NCI-H1105 (cell line): ENCODE data around the gene FFAR2.
A peak's percentile ranks its signal among the peaks of the same experiment; 100 is the strongest.
"Not testable (repeated sequence)": the region's sequence is repeated elsewhere in the genome, so short reads cannot be mapped to it uniquely, and the experiment has no call there.

ENCODE experiments used
- DNase-seq: peaks from one replicate; lab custom pipeline; 2025; lab: John Stamatoyannopoulos, UW

Gene FFAR2

GRCh38 chr19:35455616-35456201 lies 7.7 kb downstream of the FFAR2 start:
- no peak for DNase-seq

- no peak for DNase-seq
Observed at GRCh38 chr19:35457173-35457572, 9.1 kb downstream of the FFAR2 start.

GRCh38 chr19:35458192-35458591 lies 10.1 kb downstream of the FFAR2 start:
- no peak for DNase-seq

- no peak for DNase-seq
Observed at GRCh38 chr19:35458731-35459391, 10.8 kb downstream of the FFAR2 start.

GRCh38 chr19:35459414-35460082 lies 11.5 kb downstream of the FFAR2 start:
- no peak for DNase-seq

GRCh38 chr19:35460608-35461007 lies 12.6 kb downstream of the FFAR2 start:
- no peak for DNase-seq

- DNase-seq, result no peak
Observed at GRCh38 chr19:35461060-35461459, 13.0 kb downstream of the FFAR2 start.

- DNase-seq, result not testable (repeated sequence)
Observed at GRCh38 chr19:35461788-35462187, 13.7 kb downstream of the FFAR2 start.

- no peak for DNase-seq
Observed at GRCh38 chr19:35462476-35462953, 14.5 kb downstream of the FFAR2 start.

GRCh38 chr19:35462956-35463355 lies 14.9 kb downstream of the FFAR2 start:
- DNase-seq, result not testable (repeated sequence)

GRCh38 chr19:35466259-35466658 lies 18.2 kb downstream of the FFAR2 start:
- DNase-seq, result no peak

GRCh38 chr19:35468637-35469036 lies 20.6 kb downstream of the FFAR2 start:
- DNase-seq, result peak; percentile 32

- DNase-seq, result no peak
Observed at GRCh38 chr19:35470128-35470527, 22.1 kb downstream of the FFAR2 start.

GRCh38 chr19:35471075-35471474 lies 23.0 kb downstream of the FFAR2 start:
- DNase-seq, result not testable (repeated sequence)

GRCh38 chr19:35471946-35472345 lies 23.9 kb downstream of the FFAR2 start:
- DNase-seq, result no peak

GRCh38 chr19:35474104-35474503 lies 26.0 kb downstream of the FFAR2 start:
- DNase-seq, result no peak

GRCh38 chr19:35474594-35474993 lies 26.5 kb downstream of the FFAR2 start:
- DNase-seq, result not testable (repeated sequence)

GRCh38 chr19:35476149-35476548 lies 28.1 kb downstream of the FFAR2 start:
- DNase-seq, result no peak

- DNase-seq, result peak; percentile 78
Observed at GRCh38 chr19:35478794-35479677, 31.0 kb downstream of the FFAR2 start.

- no peak for DNase-seq
Observed at GRCh38 chr19:35483089-35483488, 35.0 kb downstream of the FFAR2 start.

GRCh38 chr19:35484252-35485036 lies 36.4 kb downstream of the FFAR2 start:
- DNase-seq, result no peak
